A172 (cell line): ENCODE results near the gene PAGR1. TPM values are rescaled to one million over a fixed set of nuclear protein-coding genes. Genes with fewer than 3 reads are reported as not detected.
"Not testable (repeated sequence)": the region's sequence is repeated elsewhere in the genome, so short reads cannot be mapped to it uniquely, and the experiment has no call there.

ENCODE experiments used
- DNase-seq: peaks from one replicate; pipeline ENCODE4 v3.0.0-alpha.2; 2015; ENCODE audit warnings: low spot score
- total RNA-seq: library from RNA; depleted of rRNA; stranded (reverse); fragments of >200 nt; shearing (Covaris generic); gene quantifications from 2 replicates; pipeline ENCODE4 v1.2.3, GENCODE V29; 2014

Gene PAGR1
- total RNA-seq, 1 experiment from 2014 or later = 55.0 TPM

DNA sequence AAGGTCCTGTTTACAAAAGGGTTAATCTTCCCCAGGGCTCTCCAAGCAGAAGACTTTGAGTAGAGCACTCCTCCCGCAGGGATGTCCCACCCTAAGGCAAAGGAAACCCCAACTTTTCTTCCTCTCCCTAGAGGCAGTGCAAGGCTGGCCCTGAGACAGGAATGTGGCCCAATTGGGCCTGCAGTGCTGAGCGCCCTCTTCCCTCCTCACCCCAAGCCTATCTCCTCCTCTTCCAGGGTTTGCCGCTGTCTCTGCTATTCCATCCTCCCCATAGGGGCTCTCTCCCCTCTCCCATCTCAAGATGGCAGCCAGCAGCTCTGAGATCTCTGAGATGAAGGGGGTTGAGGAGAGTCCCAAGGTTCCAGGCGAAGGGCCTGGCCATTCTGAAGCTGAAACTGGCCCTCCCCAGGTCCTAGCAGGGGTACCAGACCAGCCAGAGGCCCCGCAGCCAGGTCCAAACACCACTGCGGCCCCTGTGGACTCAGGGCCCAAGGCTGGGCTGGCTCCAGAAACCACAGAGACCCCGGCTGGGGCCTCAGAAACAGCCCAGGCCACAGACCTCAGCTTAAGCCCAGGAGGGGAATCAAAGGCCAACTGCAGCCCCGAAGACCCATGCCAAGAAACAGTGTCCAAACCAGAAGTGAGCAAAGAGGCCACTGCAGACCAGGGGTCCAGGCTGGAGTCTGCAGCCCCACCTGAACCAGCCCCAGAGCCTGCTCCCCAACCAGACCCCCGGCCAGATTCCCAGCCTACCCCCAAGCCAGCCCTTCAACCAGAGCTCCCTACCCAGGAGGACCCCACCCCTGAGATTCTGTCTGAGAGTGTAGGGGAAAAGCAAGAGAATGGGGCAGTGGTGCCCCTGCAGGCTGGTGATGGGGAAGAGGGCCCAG lies 3.0 kb upstream of the PAGR1 start:
- no peak for DNase-seq

- no peak for DNase-seq
These were observed 2.0 kb upstream of the PAGR1 start for GRCh38 chr16:29813644-29814562.

GRCh38 chr16:29814592-29814991 lies 1.4 kb upstream of the PAGR1 start:
- no peak for DNase-seq

- DNase-seq = no peak
These were observed 775 bp upstream of the PAGR1 start for GRCh38 chr16:29815032-29815721.

GRCh38 chr16:29816694-29817441 lies 916 bp downstream of the PAGR1 start:
- DNase-seq = peak; percentile 69

DNA sequence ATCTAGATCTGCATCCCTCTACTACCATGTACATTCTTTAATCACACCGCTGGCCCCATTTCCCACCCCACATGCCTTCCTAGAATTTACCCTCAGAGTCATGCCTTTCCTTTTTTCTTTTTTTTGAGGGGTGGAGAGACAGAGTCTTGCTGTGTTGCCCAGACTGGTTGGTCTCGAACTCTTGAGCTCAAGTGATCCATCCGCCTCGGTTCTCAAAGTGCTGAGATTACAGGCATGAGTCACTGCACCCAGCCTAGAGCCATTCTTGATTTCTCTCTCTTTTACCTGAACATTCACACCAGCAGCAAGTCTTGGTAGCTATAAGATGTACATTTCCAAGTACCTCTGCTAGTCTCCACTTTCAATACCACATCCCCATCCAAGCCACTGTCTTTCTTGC lies 2.1 kb downstream of the PAGR1 start:
- DNase-seq = no peak

- no peak for DNase-seq
These were observed 3.6 kb downstream of the PAGR1 start for GRCh38 chr16:29819506-29819905.

DNA sequence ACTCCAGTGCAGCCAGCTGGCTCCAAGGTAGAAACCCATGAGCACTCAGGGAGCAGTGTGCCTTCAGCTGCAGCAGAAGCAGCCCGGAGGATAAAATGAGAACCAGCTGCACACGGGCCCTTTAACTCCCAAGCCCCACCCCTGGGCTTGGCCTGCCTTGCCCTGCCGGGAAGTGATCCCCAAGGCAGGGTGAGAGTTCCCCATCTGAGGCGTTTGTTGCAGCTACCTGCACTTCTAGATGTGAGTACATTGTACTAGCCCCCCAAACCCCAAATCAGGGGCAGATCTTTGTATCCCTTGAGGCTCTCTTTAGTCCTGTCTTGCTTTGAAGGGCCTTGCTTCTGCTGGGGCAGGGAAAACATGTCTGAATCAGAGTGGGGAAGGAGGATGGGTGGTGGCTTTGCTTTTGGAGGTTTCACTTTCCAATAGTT lies 4.3 kb downstream of the PAGR1 start, which contains the start of gene MVP:
Gene MVP, plus strand, starts transcription at position 192 of the 431 bp plus-strand sequence. CDS start 10,088 bp downstream, outside the sequence.
- peak; percentile 62 for DNase-seq

GRCh38 chr16:29820730-29821642 lies 5.0 kb downstream of the PAGR1 start:
- peak; percentile 69 for DNase-seq

DNA sequence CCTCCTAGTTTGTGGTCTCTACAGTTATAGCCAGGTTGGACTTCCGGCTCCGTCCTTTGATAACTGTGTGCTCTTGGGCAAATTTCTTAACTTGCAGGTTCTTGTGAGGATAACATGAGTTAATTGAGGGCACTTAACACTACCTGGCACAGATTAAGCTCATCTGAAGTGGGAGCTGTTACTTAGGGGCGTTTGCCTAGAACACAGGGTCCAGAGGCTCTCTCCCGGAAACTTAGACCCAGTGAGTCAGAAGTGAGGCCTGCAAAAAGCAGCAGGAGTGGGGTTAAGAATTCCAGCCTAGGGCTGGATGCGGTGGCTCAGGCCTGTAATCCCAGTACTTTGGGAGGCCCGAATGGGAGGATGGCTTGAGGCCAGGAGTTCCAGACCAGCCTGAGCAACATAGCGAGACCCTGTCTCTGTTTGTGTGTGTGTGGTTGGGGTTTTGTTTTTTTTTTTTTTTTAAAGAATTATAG lies 5.7 kb downstream of the PAGR1 start:
- DNase-seq = peak; percentile 79

GRCh38 chr16:29824589-29825144 lies 8.7 kb downstream of the PAGR1 start:
- peak; percentile 94 for DNase-seq

- peak; percentile 96 for DNase-seq
These were observed 9.4 kb downstream of the PAGR1 start for GRCh38 chr16:29825145-29826044.

GRCh38 chr16:29826342-29826695 lies 10.4 kb downstream of the PAGR1 start:
- DNase-seq = no peak

GRCh38 chr16:29830774-29831173 lies 14.8 kb downstream of the PAGR1 start:
- no peak for DNase-seq

DNA sequence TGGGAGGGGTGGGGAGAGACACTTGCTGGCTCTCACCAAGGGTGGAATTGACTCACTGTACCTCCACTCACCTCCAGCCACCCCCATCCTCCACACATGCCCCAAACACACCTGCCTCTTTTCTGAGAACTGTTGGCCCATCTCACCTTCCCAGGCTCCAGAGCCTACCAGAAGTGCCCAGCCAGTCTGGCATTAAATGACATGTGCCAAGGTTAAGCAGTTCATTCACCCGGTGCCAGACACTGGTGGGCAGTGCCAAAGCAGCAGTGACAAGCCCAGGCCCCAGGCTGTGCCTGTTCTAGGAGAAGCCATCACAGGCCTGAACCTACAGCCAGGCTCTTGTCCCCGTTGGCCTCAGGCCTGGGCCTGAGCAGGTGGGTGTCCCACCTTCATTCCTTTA lies 15.5 kb downstream of the PAGR1 start:
- no peak for DNase-seq

DNA sequence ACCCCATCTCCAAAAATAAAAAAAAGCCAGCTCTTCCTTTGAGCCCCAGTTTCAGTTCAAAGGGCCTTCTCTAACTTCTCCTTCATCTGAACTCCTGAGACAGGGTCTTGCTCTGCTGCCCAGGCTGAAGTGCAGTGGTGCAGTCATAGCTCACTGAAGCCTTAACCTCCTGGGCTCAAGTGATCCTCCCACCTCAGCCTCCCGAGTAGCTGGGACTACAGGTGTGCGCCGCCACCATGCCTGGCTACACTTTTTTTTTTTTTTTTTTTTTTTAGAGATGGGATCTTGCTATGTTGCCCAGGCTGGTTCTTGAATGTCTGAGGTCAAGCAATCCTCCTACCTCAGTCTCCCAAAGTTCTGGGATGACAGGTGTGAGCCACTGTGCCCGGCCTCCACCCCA lies 17.3 kb downstream of the PAGR1 start:
- not testable (repeated sequence) for DNase-seq

DNA sequence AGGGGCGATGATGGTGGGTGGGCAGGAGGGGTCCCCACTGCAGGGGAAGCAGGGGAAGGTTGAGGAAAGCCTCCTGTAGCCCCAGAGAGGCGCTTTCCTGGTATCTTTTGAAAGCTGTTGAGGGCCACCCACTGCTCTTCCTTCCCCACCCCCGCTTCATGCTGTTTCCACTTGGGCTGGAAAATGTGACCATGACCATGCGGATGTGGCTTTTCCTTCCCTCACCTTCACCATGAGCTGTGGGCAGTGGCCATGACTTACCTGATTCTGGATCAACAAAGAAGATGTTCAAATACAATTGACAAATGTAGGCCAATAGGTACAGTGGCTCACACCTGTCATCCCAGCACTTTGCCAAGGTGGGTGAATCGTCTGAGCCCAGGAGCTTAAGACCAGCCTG lies 18.1 kb downstream of the PAGR1 start:
- DNase-seq = no peak

DNA sequence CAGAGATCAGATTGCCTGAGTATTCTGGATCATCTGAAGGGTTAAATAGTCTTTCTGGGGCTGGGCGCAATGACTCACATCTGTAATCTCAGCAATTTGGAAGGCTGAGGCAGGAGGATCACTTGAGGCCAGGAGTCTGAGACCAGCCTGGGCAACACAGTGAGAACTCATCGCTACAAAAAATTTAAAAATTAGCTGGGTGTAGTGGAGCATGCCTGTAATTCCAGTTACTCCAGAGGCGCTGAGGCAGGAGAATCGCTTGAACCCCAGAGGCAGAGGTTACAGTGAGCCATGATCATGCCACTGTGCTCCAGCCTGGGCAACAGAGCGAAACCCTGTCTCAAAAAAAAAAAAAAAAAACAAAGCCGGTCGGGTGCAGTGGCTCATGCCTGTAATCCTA lies 20.0 kb downstream of the PAGR1 start:
- no peak for DNase-seq

- DNase-seq = no peak
These were observed 20.7 kb downstream of the PAGR1 start for GRCh38 chr16:29836623-29837022.
